Fibroblast of skin of right biceps (primary cell): Measurements from ENCODE around the gene ZNHIT2.
"Not testable (repeated sequence)": the region's sequence is repeated elsewhere in the genome, so short reads cannot be mapped to it uniquely, and the experiment has no call there.

Source experiments
- DNase-seq: peaks from one replicate; pipeline ENCODE4 v3.0.0-alpha.2; 2013

Gene ZNHIT2

DNA sequence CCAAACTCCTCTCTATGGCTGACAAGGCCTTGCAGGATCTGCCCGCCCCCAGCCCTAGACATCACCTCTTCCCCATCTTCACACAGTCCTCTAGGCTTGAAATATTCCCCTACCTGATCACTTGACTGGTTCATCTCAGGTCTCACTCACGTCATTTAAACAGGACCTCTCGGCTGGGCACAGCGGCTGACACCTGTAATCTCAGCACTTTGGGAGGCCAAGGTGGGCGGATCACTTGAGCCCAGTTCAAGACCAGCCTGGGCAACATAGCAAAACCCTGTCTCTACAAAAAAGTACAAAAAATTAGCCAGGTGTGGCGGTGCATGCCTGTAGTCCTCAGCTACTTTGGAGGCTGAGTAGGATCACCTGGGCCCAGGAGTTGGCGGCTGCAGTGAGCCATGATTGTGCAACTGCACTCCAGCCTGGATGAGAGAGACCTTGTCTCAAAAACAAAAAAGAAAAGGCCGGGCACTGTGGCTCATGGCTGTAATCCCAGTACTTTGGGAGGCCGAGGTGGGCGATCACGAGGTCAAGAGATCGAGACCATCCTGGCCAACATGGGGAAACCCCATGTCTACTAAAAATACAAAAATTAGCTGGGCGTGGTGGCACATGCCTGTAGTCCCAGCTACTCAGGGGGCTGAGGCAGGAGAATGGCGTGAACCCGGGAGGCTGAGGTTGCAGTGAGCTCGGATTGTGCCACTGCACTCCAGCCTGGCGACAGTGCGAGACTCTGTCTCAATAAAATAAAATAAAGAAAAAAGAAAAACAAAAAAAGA is 1.6 kb upstream of the ZNHIT2 start:
- not testable (repeated sequence) for DNase-seq

- no peak for DNase-seq
These were observed 766 bp upstream of the ZNHIT2 start for GRCh38 chr11:65118097-65118837.

GRCh38 chr11:65116370-65117205 is 913 bp downstream of the ZNHIT2 start:
- DNase-seq: peak; percentile 33

GRCh38 chr11:65115361-65116082 is 2.0 kb downstream of the ZNHIT2 start:
- DNase-seq: no peak

DNA sequence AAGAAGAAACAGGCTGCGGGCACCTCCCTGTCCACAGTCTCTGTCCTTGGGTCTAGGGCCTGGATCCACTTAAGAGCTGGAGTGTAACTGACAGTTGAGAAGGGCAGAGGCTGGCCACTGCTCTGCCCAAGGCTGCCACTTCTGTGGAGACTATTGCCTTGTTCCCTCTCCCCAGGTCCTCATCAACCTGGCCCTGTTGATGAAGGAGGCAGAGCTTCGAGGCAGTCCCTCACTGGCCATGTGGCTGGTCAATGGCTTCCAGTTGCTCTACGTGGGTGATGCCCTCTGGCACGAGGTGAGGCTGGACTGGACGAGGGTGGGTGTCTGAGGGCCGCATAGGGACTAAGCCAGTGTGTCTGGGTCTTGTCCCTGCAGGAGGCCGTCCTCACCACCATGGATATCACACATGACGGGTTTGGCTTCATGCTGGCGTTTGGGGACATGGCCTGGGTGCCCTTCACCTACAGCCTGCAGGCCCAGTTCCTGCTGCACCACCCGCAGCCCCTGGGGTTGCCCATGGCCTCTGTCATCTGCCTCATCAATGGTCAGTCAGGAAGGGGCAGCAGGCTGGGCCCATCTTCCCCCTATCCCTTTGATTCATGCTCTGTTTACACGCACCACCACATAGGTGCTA is 2.8 kb downstream of the ZNHIT2 start:
- DNase-seq: no peak

DNA sequence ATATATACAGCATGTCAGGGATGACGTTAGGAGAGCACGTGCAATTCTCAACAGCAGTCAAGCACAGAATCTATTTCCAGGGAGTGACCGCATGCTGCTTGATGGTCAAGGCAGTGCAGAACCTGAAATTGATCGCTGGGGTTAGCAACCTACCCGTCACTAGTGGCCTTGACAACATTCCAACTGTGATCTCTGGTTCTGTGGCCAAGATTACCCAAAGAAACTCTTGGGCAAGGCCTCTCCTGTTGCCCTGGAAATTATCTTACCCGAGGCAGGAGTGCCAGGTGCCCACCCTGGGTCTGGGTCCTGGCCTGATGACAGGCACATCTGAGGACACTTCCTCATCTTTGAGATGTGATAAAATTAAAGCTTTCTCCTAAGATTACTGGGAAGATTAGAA is 3.7 kb downstream of the ZNHIT2 start:
- DNase-seq: no peak

- peak; percentile 26 for DNase-seq
These were observed 4.1 kb downstream of the ZNHIT2 start for GRCh38 chr11:65113361-65113756.

DNA sequence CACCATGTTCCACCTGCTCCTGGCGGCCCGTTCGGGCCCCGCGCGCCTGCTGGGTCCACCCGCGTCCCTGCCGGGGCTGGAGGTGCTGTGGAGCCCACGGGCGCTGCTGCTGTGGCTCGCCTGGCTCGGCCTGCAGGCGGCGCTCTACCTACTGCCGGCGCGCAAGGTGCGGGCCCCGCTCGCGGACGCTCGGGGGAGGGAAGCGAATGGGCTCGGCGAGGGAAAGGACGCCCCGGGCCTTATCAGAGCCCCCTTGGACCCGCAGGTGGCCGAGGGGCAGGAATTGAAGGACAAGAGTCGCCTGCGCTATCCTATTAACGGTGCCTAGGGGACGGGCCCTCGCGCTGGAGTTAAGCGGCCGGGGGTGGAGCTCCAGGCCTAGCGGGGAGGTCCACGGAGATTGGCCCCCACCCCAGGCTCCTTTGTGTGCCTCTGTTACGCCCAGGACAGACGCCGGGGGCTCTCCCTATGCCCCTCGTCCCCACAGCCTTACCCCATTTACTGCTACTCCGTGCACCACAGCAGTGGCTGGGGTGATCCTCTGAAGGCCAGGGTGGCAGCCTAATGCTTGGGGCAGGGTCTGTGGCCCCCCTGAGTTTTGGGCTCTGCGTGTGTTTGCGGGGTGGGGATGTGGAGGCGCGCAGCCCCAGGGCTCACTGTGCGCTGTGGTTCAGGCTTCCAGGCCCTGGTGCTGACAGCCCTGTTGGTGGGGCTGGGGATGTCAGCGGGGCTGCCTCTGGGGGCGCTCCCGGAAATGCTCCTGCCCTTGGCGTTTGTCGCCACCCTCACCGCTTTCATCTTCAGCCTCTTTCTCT is 4.7 kb downstream of the ZNHIT2 start:
- peak; percentile 27 for DNase-seq

DNA sequence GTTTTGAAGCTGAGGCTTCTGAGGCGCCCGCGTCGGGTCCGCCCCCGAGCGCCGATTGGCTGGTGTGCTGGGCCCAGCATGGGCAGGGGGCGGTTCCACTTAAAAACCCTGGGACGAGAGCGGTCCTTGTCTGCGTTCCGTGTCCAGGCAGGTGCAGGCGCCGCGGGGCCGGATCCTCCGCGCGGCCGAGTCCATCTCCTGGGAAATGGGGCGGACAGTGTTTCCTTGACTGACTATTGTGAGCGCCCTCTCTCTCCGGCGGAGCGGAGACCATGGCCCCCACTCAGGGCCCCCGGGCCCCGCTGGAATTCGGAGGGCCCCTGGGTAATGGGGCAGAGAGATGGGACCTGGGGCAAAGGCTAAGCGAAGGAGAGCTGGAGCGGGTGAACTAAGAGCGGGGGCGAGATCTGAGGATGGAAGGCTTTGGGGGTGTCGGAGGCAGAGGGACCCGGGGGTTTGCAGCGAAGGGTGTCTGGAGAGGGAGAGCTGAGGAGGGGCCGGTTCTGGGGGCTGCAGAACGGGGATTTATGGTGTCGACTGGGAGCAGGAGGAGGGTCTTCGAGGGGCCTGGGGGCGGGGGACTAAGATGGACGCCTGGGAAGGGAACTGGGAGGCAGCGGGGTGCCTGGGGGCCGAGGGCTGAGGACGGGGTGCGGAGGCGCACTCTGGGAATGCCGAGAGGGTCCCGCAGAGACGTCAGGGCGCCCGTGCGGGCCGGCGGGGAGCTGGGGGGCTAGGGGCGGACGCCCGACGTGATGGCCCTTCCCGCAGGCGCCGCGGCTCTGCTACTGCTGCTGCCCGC is 5.6 kb downstream of the ZNHIT2 start, which contains the start of gene TM7SF2:
TSS of gene TM7SF2 (plus strand) at position 129 of the 802 bp plus-strand sequence. CDS start at position 273, 144 bp downstream.
- peak; percentile 85 for DNase-seq

GRCh38 chr11:65111159-65111743 is 6.2 kb downstream of the ZNHIT2 start:
- DNase-seq: no peak

- DNase-seq: peak; percentile 68
These were observed 7.1 kb downstream of the ZNHIT2 start for GRCh38 chr11:65110354-65110861.

DNA sequence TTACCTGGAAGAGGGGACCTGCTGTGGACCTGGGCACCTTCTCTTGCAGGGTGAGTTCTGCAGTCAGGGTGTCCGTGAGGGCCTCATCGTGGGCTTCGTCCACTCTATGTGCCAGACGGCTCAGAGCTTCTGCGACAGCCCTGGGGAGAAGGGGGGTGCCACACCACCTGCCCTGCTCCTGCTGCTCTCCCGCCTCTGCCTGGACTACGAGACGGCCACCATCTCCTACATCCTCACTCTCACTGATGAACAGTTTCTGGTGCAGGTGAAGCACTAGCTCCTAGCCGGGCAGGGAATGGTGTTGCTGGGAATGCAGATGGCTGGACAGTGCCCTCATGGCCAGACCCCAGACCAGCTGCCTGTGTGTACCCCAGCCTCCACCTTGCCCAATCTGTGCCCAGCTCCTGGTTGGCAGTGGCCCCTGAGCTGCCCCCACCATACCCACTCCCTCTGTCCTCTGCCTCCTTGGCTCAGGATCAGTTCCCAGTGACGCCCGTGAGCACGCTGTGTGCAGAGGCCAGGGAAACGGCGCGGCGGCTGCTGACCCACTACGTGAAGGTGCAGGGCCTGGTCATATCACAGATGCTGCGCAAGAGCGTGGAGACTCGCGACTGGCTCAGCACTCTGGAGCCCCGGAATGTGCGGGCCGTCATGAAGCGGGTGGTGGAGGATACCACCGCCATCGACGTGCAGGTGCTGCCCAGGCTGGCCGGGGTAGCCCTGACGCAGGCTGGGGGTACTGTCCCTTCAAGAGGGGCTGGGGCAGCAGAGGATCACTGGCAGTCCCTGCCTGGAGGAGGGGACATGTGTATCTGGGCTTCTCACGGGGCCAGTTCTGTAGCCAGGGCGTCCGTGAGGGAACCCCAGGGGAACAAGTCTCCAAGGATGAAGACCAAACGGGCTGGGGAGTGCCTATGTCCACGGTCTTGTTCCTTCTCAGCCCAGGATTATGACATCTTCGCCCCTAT is 8.0 kb downstream of the ZNHIT2 start:
- DNase-seq: no peak

DNA sequence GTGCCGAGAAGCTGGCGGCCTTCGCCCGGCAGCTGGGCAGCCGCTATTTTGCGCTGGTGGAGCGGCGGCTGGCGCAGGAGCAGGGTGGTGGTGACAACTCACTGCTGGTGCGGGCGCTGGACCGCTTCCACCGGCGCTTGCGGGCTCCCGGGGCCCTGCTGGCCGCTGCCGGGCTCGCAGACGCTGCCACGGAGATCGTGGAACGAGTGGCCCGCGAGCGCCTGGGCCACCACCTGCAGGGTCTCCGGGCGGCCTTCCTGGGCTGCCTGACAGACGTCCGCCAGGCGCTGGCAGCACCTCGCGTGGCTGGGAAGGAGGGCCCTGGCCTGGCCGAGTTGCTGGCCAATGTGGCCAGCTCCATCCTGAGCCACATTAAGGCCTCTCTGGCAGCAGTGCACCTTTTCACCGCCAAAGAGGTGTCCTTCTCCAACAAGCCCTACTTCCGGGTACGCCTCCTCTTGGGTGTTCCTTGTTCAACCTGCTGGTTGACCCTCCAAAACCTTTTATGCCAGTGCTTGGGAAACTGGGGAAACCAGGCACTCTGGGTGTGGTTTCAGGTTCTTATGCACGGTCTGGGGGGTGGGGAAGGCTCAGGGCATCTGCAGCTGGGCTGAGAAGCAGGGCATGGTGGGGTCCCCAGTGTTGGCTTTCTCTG is 8.9 kb downstream of the ZNHIT2 start:
- DNase-seq: no peak

GRCh38 chr11:65107751-65108468 is 9.6 kb downstream of the ZNHIT2 start:
- DNase-seq: no peak

GRCh38 chr11:65107078-65107477 is 10.4 kb downstream of the ZNHIT2 start:
- no peak for DNase-seq

DNA sequence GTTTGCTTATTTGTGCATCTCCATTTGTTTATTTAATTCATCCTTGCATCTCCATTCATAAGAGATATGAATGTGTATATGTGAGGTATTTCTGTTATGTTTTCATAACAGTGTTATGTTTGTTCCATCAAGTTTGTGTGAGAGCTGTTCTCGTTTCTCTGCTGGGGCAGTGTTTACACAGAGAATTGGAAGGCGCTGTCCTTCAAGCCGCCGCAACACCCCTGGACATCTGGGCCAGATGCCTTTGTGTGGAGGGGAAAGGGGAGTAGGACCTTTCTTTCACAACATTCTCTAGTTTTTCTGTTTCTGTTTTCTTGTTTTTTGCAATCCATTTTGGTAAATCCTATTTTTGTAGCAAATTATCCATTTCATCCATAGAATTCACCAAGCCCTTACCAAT is 12.9 kb downstream of the ZNHIT2 start:
- DNase-seq: no peak

GRCh38 chr11:65103476-65103875 is 14.0 kb downstream of the ZNHIT2 start:
- DNase-seq: no peak
